Smooth muscle cell (in vitro differentiated cells): Measurements from ENCODE around the gene EVI5L. TPM values are rescaled to one million over a fixed set of nuclear protein-coding genes. Genes with fewer than 3 reads are reported as not detected.
"Not testable (repeated sequence)": the region's sequence is repeated elsewhere in the genome, so short reads cannot be mapped to it uniquely, and the experiment has no call there.

Experiments
- DNase-seq: peaks from one replicate; lab custom pipeline; 2025; ENCODE audit not compliant: unreplicated experiment; lab: John Stamatoyannopoulos, UW
- H2AFZ ChIP-seq: fragments of 200-600 bp; sonication (generic); 2 replicates; pipeline ENCODE4 v1.6.0; 2016; ENCODE audit warnings: antibody characterized with exemption, low read depth, mild to moderate bottlenecking
- H3F3A ChIP-seq: fragments of 200-600 bp; sonication (generic); 2 replicates; pipeline ENCODE4 v1.6.0; 2017; ENCODE audit warnings: antibody characterized with exemption, low read depth
- H3K27ac ChIP-seq: fragments of 200-600 bp; sonication (generic); 2 replicates; pipeline ENCODE4 v1.5.1; 2016; ENCODE audit warnings: low read depth, mild to moderate bottlenecking
- H3K27me3 ChIP-seq: fragments of 200-600 bp; sonication (generic); 2 replicates; pipeline ENCODE4 v1.6.1; 2016; ENCODE audit warnings: low read depth, mild to moderate bottlenecking
- H3K36me3 ChIP-seq: fragments of 200-600 bp; sonication (generic); 2 replicates; pipeline ENCODE4 v1.5.1; 2016; ENCODE audit warnings: low read depth
- H3K4me1 ChIP-seq: fragments of 200-600 bp; sonication (generic); 2 replicates; pipeline ENCODE4 v1.5.1; 2016; ENCODE audit warnings: low read depth
- H3K4me2 ChIP-seq: fragments of 200-600 bp; sonication (generic); 2 replicates; pipeline ENCODE4 v1.6.0; 2016; ENCODE audit warnings: mild to moderate bottlenecking
- H3K4me3 ChIP-seq: fragments of 200-600 bp; sonication (generic); 2 replicates; pipeline ENCODE4 v1.5.1; 2016; ENCODE audit warnings: mild to moderate bottlenecking
- H3K79me2 ChIP-seq: fragments of 200-600 bp; sonication (generic); 2 replicates; pipeline ENCODE4 v1.6.0; 2016; ENCODE audit warnings: low read depth, mild to moderate bottlenecking
- H3K9ac ChIP-seq: fragments of 200-600 bp; sonication (generic); 2 replicates; pipeline ENCODE4 v1.6.0; 2016; ENCODE audit warnings: low read depth
- H3K9me3 ChIP-seq: fragments of 200-600 bp; sonication (generic); replicated peaks from 2 replicates; pipeline ENCODE4 v1.5.1; 2016; ENCODE audit warnings: low read depth
- H4K20me1 ChIP-seq: fragments of 200-600 bp; sonication (generic); 2 replicates; pipeline ENCODE4 v1.6.0; 2016; ENCODE audit warnings: low read depth
- CTCF ChIP-seq: fragments of 200-600 bp; sonication (generic); IDR thresholded peaks from 2 replicates; pipeline ENCODE4 v1.5.1; 2017; ENCODE audit warnings: borderline replicate concordance, mild to moderate bottlenecking, antibody characterized with exemption; ENCODE audit not compliant: insufficient read depth, poor library complexity, severe bottlenecking
- WGBS: methylation state at CpG from one replicate; pipeline ENCODE4 v1.1.7; 2016; ENCODE audit warnings: low lambda C conversion rate; 5-methylcytosine and 5-hydroxymethylcytosine counted together
- polyA plus RNA-seq: library from polyadenylated mRNA; unstranded; fragments of >200 nt; fragmentation: Nextera tagmentation; extraction: Ambion mirVana; gene quantifications from 2 replicates; pipeline ENCODE4 v1.2.1, GENCODE V29; 2016
- total RNA-seq: library from RNA; depleted of rRNA; stranded (reverse); fragments of >200 nt; gene quantifications from 2 replicates; pipeline ENCODE4 v1.2.3, GENCODE V29; 2014

Gene EVI5L
- total and polyA plus RNA-seq, 2 experiments from 2014 or later, result 8.8 to 21.2 TPM

GRCh38 chr19:7788933-7789323 is 41.1 kb upstream of the EVI5L start:
- no peak overlapping the region for H3K27ac ChIP-seq
- no peak overlapping the region for H2AFZ ChIP-seq
- H3F3A ChIP-seq, result peaks cover 3% of the 10 kb centered on the region
- no peaks in the 10 kb centered on the region for H3K4me1 ChIP-seq
- no peaks in the 10 kb centered on the region for H3K36me3 ChIP-seq
- no peaks in the 10 kb centered on the region for H3K79me2 ChIP-seq
- no peak for TF ChIP-seq CTCF
- H3K9ac ChIP-seq, result no peak overlapping the region
- H4K20me1 ChIP-seq, result no peaks in the 10 kb centered on the region
- H3K4me2 ChIP-seq, result peak overlapping the region; percentile 71
- no peak for DNase-seq
- 8% methylated on average over 16 of the region's 23 CpGs for WGBS
- H3K27me3 ChIP-seq, result peaks cover 27% of the 10 kb centered on the region
- no peak overlapping the region for H3K4me3 ChIP-seq
- no peaks in the 10 kb centered on the region for H3K9me3 ChIP-seq

- Histone ChIP-seq H3K36me3 (no peaks in the 10 kb centered on the region), H3K79me2 (no peaks in the 10 kb centered on the region), H3K4me2 (no peak overlapping the region), H3F3A (peaks cover under 1% of the 10 kb centered on the region), H3K27ac (no peak overlapping the region), H4K20me1 (no peaks in the 10 kb centered on the region), H2AFZ (no peak overlapping the region), H3K27me3 (peaks cover 27% of the 10 kb centered on the region), H3K9ac (no peak overlapping the region), H3K4me1 (no peaks in the 10 kb centered on the region), H3K4me3 (no peak overlapping the region), H3K9me3 (no peaks in the 10 kb centered on the region)
- TF ChIP-seq CTCF, result no peak
- DNase-seq, result no peak
- WGBS, result 20% methylated on average over 23 of the region's 31 CpGs
Measured at GRCh38 chr19:7789447-7789846, 40.6 kb upstream of the EVI5L start.

GRCh38 chr19:7790416-7790815 is 39.6 kb upstream of the EVI5L start:
- WGBS, result 94% methylated on average over 13 of the region's 14 CpGs
- no peaks in the 10 kb centered on the region for H3K79me2 ChIP-seq
- no peak for TF ChIP-seq CTCF
- no peak overlapping the region for H2AFZ ChIP-seq
- no peak overlapping the region for H3K4me3 ChIP-seq
- H4K20me1 ChIP-seq, result no peaks in the 10 kb centered on the region
- no peaks in the 10 kb centered on the region for H3K4me1 ChIP-seq
- no peaks in the 10 kb centered on the region for H3F3A ChIP-seq
- H3K27ac ChIP-seq, result no peak overlapping the region
- H3K9ac ChIP-seq, result no peak overlapping the region
- no peaks in the 10 kb centered on the region for H3K36me3 ChIP-seq
- no peak overlapping the region for H3K4me2 ChIP-seq
- no peak for DNase-seq
- peaks cover 27% of the 10 kb centered on the region for H3K27me3 ChIP-seq
- H3K9me3 ChIP-seq, result no peaks in the 10 kb centered on the region

GRCh38 chr19:7792281-7792680 is 37.7 kb upstream of the EVI5L start:
- H3K27ac ChIP-seq, result no peak overlapping the region
- H3F3A ChIP-seq, result no peaks in the 10 kb centered on the region
- peaks cover 25% of the 10 kb centered on the region for H3K27me3 ChIP-seq
- H3K9me3 ChIP-seq, result no peaks in the 10 kb centered on the region
- H3K79me2 ChIP-seq, result no peaks in the 10 kb centered on the region
- no peak for TF ChIP-seq CTCF
- no peak for DNase-seq
- H3K4me3 ChIP-seq, result no peak overlapping the region
- 0% methylated on average over 7 of the region's 7 CpGs for WGBS
- H3K9ac ChIP-seq, result no peak overlapping the region
- H2AFZ ChIP-seq, result no peak overlapping the region
- H4K20me1 ChIP-seq, result no peaks in the 10 kb centered on the region
- H3K36me3 ChIP-seq, result no peaks in the 10 kb centered on the region
- H3K4me2 ChIP-seq, result no peak overlapping the region
- no peaks in the 10 kb centered on the region for H3K4me1 ChIP-seq

- H3K4me1 ChIP-seq, H3K27ac ChIP-seq, H4K20me1 ChIP-seq, H2AFZ ChIP-seq, DNase-seq, H3K36me3 ChIP-seq, H3K4me2 ChIP-seq, H3K9ac ChIP-seq, H3F3A ChIP-seq, H3K9me3 ChIP-seq, H3K79me2 ChIP-seq, H3K4me3 ChIP-seq: not testable (repeated sequence)
- H3K27me3 ChIP-seq, result peaks cover 21% of the 10 kb centered on the region
- 72% methylated on average over 7 of the region's 7 CpGs for WGBS
Measured at GRCh38 chr19:7792701-7793100, 37.3 kb upstream of the EVI5L start.
